A549 (cell line): Measurements from ENCODE around the gene ABCA4. TPM values are rescaled to one million over a fixed set of nuclear protein-coding genes. Genes with fewer than 3 reads are reported as not detected.

Experiments used
- ATAC-seq, 2 experiments: fragments of 200-7000 bp in 1 of 2; fragments of >200 bp in 1 of 2; cut with Nextera tagmentation in 1 of 2; cut with Tn5 transposase in 1 of 2; 3 replicates each; pipeline versions ENCODE4 v1.8.0 to v1.9.1; 2018 to 2020; ENCODE audit warnings: mild to moderate bottlenecking in 1 of 2, moderate library complexity in 1 of 2
- CTCF ChIA-PET: fragments of 300-600 bp; sonication (Branson Sonifier 250); formaldehyde crosslinking; extraction: SDS; loops from one replicate; lab custom pipeline; 2021; ENCODE audit warnings: antibody characterized with exemption, inconsistent platforms; lab: Yijun Ruan, JAX
- POLR2A ChIA-PET: fragments of 350-600 bp; formaldehyde crosslinking; extraction: SDS; loops from one replicate; lab custom pipeline; 2021; ENCODE audit warnings: antibody characterized with exemption, inconsistent platforms; lab: Yijun Ruan, JAX
- DNase-seq, 2 experiments: peaks; one replicate each; pipeline versions ENCODE4 v3.0.0 to v3.0.0-alpha.2; 2011 to 2016; ENCODE audit warnings: low read depth in 1 of 2, low spot score in 1 of 2
- FAIRE-seq: peaks from 2 replicates; lab custom pipeline; 2011; peaks lifted over from hg19 to GRCh38; lab: Jason Lieb, UNC
- H3K27ac ChIP-seq, 2 experiments: fragments of >200 bp; sonication (Bioruptor Twin); formaldehyde crosslinking; 3 replicates each; pipeline ENCODE4 v1.5.1; 2016 to 2017
- H3K4me1 ChIP-seq: fragments of >200 bp; sonication (Bioruptor Twin); formaldehyde crosslinking; 3 replicates; pipeline ENCODE4 v1.6.1; 2016
- H3K4me2 ChIP-seq: fragments of >200 bp; sonication (Bioruptor Twin); formaldehyde crosslinking; 3 replicates; pipeline ENCODE4 v1.6.1; 2016
- H3K4me3 ChIP-seq: fragments of >200 bp; sonication (Bioruptor Twin); formaldehyde crosslinking; 3 replicates; pipeline ENCODE4 v1.5.1; 2016
- H3K9me3 ChIP-seq: fragments of >200 bp; sonication (Bioruptor Twin); formaldehyde crosslinking; 3 replicates; pipeline ENCODE4 v1.6.1; 2016
- CHD2 ChIP-seq: fragments of 150-350 bp; IDR thresholded peaks from 2 replicates; pipeline ENCODE4 v1.6.1; 2014; ENCODE audit warnings: low read length; ENCODE audit not compliant: partially characterized antibody
- EP300 ChIP-seq, 2 experiments: fragments of >200 bp; sonication (Bioruptor Twin); formaldehyde crosslinking; IDR thresholded peaks; 2 replicates in 1 of 2; 3 replicates in 1 of 2; pipeline ENCODE4 v1.6.1; 2016 to 2017
- FOSL2 ChIP-seq, 2 experiments: fragments of 450-650 bp in 1 of 2; fragments of >200 bp in 1 of 2; sonication (Bioruptor Twin) in 1 of 2; formaldehyde crosslinking; IDR thresholded peaks; 2 replicates each; pipeline versions ENCODE4 v1.5.0 to v1.6.1; 2016 to 2020; ENCODE audit warnings: mild to moderate bottlenecking in 1 of 2, moderate library complexity in 1 of 2
- FOXS1 ChIP-seq: fragments of 250-450 bp; sonication (Bioruptor Pico); IDR thresholded peaks from 2 replicates; pipeline ENCODE4 v1.5.0; 2020; ENCODE audit warnings: mild to moderate bottlenecking, moderate library complexity
- HOXB13 ChIP-seq: fragments of 250-450 bp; sonication (Bioruptor Pico); IDR thresholded peaks from 2 replicates; pipeline ENCODE4 v1.5.0; 2020; ENCODE audit warnings: low read depth, mild to moderate bottlenecking, moderate library complexity
- JUN ChIP-seq, 2 experiments: fragments of >200 bp; sonication (Bioruptor Twin); formaldehyde crosslinking; IDR thresholded peaks; 2 replicates in 1 of 2; 3 replicates in 1 of 2; pipeline ENCODE4 v1.6.1; 2016 to 2017
- KDM1A ChIP-seq: fragments of 200-600 bp; sonication (generic); IDR thresholded peaks from 2 replicates; pipeline ENCODE4 v1.6.1; 2016; ENCODE audit warnings: low read depth, mild to moderate bottlenecking
- NPAS2 ChIP-seq: fragments of 250-450 bp; sonication (Bioruptor Pico); IDR thresholded peaks from 2 replicates; pipeline ENCODE4 v1.8.0; 2022; ENCODE audit warnings: mild to moderate bottlenecking, moderate library complexity, borderline replicate concordance
- PHF8 ChIP-seq: fragments of 200-600 bp; sonication (generic); IDR thresholded peaks from 2 replicates; pipeline ENCODE4 v1.6.1; 2016; ENCODE audit warnings: low read depth, mild to moderate bottlenecking, antibody characterized with exemption, moderate library complexity, borderline replicate concordance
- POLR2A ChIP-seq: IDR thresholded peaks from 2 replicates; pipeline ENCODE4 v1.6.1; 2012; ENCODE audit warnings: mild to moderate bottlenecking, low read length
- POLR2AphosphoS2 ChIP-seq: conservative IDR thresholded peaks from 2 replicates; pipeline ENCODE4 v1.6.1; 2012; ENCODE audit warnings: low read length, improper control_type of control experiment, inconsistent platforms
- RCOR1 ChIP-seq: fragments of 150-350 bp; IDR thresholded peaks from 2 replicates; pipeline ENCODE4 v1.6.1; 2014; ENCODE audit warnings: antibody characterized with exemption, low read length, low read depth
- REST ChIP-seq: fragments of 200-600 bp; sonication (generic); IDR thresholded peaks from 2 replicates; pipeline ENCODE4 v1.6.1; 2016; ENCODE audit warnings: antibody characterized with exemption, mild to moderate bottlenecking, moderate library complexity
- SMC3 ChIP-seq: fragments of >200 bp; sonication (Bioruptor Twin); formaldehyde crosslinking; IDR thresholded peaks from 3 replicates; pipeline ENCODE4 v1.6.1; 2018; ENCODE audit warnings: inconsistent platforms
- TP53 ChIP-seq: fragments of 250-450 bp; sonication (Bioruptor Pico); IDR thresholded peaks from 2 replicates; pipeline ENCODE4 v1.5.0; 2021; ENCODE audit warnings: mild to moderate bottlenecking, moderate library complexity
- ZFP36 ChIP-seq: fragments of 450-650 bp; IDR thresholded peaks from 2 replicates; pipeline ENCODE4 v1.6.1; 2014; ENCODE audit warnings: borderline replicate concordance; ENCODE audit not compliant: partially characterized antibody
- ZNF302 ChIP-seq: fragments of 250-450 bp; sonication (Bioruptor Pico); IDR thresholded peaks from 2 replicates; pipeline ENCODE4 v1.9.0; 2021; ENCODE audit warnings: inconsistent platforms, mild to moderate bottlenecking, moderate library complexity
- ZSCAN20 ChIP-seq: fragments of 250-450 bp; sonication (Bioruptor Pico); IDR thresholded peaks from 2 replicates; pipeline ENCODE4 v1.8.0; 2022; ENCODE audit warnings: mild to moderate bottlenecking, moderate library complexity
- WGBS: methylation state at CpG from one replicate; pipeline ENCODE4 v1.1.6; 2017; ENCODE audit errors: missing lambda C conversion rate; 5-methylcytosine and 5-hydroxymethylcytosine counted together
- polyA plus RNA-seq, 4 experiments: library from polyadenylated mRNA; depleted of rRNA in 3 of 4; stranded (reverse); fragments of >200 nt; fragmentation: RNase III in 1 of 4; extraction: RNeasy Plus Mini Kit Qiagen cat#74134 plus additional on column Dnase treatment in 1 of 4; gene quantifications; 2 replicates in 3 of 4; 3 replicates in 1 of 4; pipeline ENCODE4 v1.2.3, GENCODE V29; 2011 to 2017
- TF ChIP-seq, protein P1 (sequence below): fragments of >200 bp; sonication (Bioruptor Twin); formaldehyde crosslinking; IDR thresholded peaks from 3 replicates; pipeline ENCODE4 v1.6.1; 2016
- TF ChIP-seq, protein P2 (sequence below): IDR thresholded peaks from 2 replicates; pipeline ENCODE4 v1.6.1; 2012
- TF ChIP-seq, protein P3 (sequence below): IDR thresholded peaks from 2 replicates; pipeline ENCODE4 v1.6.1; 2012
- TF ChIP-seq, protein P4 (sequence below): fragments of 150-350 bp; IDR thresholded peaks from 2 replicates; pipeline ENCODE4 v1.6.1; 2014; ENCODE audit warnings: low read depth, mild to moderate bottlenecking, low read length
- TF ChIP-seq, protein P5 (sequence below): fragments of 250-450 bp; sonication (Bioruptor Pico); IDR thresholded peaks from 2 replicates; pipeline ENCODE4 v1.5.0; 2021; ENCODE audit warnings: mild to moderate bottlenecking, moderate library complexity, borderline replicate concordance

ABCA4 gene
- polyA plus RNA-seq, 2 of the 4 experiments (the other 2 are of a cell fraction): 0.05 to 0.23 TPM

- TF ChIP-seq, protein P1, sequence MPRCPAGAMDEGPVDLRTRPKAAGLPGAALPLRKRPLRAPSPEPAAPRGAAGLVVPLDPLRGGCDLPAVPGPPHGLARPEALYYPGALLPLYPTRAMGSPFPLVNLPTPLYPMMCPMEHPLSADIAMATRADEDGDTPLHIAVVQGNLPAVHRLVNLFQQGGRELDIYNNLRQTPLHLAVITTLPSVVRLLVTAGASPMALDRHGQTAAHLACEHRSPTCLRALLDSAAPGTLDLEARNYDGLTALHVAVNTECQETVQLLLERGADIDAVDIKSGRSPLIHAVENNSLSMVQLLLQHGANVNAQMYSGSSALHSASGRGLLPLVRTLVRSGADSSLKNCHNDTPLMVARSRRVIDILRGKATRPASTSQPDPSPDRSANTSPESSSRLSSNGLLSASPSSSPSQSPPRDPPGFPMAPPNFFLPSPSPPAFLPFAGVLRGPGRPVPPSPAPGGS: no peak
- TF ChIP-seq, protein P2, sequence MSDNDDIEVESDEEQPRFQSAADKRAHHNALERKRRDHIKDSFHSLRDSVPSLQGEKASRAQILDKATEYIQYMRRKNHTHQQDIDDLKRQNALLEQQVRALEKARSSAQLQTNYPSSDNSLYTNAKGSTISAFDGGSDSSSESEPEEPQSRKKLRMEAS: no peak
- TF ChIP-seq CHD2: no peak
- no peak for TF ChIP-seq ZNF302 (CRISPR knock-in tag)
- no peak for TF ChIP-seq TP53 (CRISPR knock-in tag)
- TF ChIP-seq, all 56 proteins: peak for 0
These were observed 25.8 kb downstream of the ABCA4 start (continued) for GRCh38 chr1:94095112-94095637.

DNA sequence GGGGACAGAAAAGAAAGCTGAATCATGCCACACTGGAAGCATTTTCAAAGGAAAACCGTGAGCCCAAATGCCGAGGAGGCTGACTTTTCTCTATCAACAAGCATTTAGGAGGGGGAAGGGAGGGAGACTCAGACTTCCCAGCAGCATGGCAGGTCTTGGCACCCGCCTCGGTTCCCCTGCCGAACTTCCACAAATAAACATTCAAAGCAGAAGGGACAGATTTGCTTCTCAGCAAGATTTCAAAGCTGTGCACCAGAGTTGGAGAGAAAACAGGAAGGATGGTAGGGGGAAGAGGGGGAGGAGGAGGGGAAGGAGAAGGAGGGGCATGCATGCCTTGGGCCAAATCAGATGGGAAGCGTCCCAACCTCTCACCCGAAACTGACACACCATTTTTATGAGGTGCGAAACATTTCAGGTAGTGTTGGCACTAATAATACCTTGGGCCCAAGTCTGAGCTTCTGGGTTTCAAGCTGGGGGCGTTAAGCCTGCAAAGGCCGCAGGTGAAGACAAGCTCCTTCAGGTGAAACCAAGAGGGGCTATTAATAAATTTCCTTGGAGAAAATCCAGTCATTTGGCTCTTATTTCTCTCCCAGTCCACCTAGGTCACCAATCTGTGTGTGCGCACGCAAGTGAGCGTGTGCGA is 26.4 kb downstream of the ABCA4 start:
- POLR2A ChIA-PET: no interaction called here
- no peak overlapping the region for H3K4me2 ChIP-seq
- CTCF ChIA-PET: interaction anchor here (0.9 to 1.6 kb wide), 3 partner anchors 10 to 49 kb away, joined by 3 to 4 read pairs (median 3); no protein-coding TSS in a partner anchor
- FAIRE-seq (no peak), DNase-seq (no peak)
- H3K9me3 ChIP-seq: no peaks in the 10 kb centered on the region
- no peak overlapping the region for H3K4me3 ChIP-seq
- 84% methylated on average over 14 of the region's 14 CpGs for WGBS
- peaks cover 5% of the 10 kb centered on the region; the same call in 1 of the 3 replicates for H3K4me1 ChIP-seq
- TF ChIP-seq SMC3 (no peak), POLR2A (no peak), ZFP36 (no peak), FOXS1 (CRISPR knock-in tag) (no peak), NPAS2 (no peak), POLR2AphosphoS2 (no peak)
- TF ChIP-seq, protein P3, sequence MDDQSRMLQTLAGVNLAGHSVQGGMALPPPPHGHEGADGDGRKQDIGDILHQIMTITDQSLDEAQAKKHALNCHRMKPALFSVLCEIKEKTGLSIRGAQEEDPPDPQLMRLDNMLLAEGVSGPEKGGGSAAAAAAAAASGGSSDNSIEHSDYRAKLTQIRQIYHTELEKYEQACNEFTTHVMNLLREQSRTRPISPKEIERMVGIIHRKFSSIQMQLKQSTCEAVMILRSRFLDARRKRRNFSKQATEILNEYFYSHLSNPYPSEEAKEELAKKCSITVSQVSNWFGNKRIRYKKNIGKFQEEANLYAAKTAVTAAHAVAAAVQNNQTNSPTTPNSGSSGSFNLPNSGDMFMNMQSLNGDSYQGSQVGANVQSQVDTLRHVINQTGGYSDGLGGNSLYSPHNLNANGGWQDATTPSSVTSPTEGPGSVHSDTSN: no peak
- TF ChIP-seq, protein P4, sequence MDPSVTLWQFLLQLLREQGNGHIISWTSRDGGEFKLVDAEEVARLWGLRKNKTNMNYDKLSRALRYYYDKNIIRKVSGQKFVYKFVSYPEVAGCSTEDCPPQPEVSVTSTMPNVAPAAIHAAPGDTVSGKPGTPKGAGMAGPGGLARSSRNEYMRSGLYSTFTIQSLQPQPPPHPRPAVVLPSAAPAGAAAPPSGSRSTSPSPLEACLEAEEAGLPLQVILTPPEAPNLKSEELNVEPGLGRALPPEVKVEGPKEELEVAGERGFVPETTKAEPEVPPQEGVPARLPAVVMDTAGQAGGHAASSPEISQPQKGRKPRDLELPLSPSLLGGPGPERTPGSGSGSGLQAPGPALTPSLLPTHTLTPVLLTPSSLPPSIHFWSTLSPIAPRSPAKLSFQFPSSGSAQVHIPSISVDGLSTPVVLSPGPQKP: no peak
- TF ChIP-seq, all 56 proteins: peak for 0
- no peak overlapping the region for H3K27ac ChIP-seq
- ATAC-seq: no peak

GRCh38 chr1:94093996-94094395 is 27.0 kb downstream of the ABCA4 start:
- Histone ChIP-seq H3K9me3 (no peaks in the 10 kb centered on the region), H3K4me2 (no peak overlapping the region), H3K4me3 (no peak overlapping the region), H3K27ac (no peak overlapping the region), H3K4me1 (peaks cover 5% of the 10 kb centered on the region; the same call in 1 of the 3 replicates)
- WGBS: 86% methylated on average over 3 of the region's 6 CpGs
- DNase-seq (no peak), FAIRE-seq (no peak), ATAC-seq (no peak)
- CTCF ChIA-PET: interaction anchor here (1.6 kb wide), 1 partner anchor 10 kb away, joined by 3 read pairs; no protein-coding TSS in a partner anchor
- TF ChIP-seq KDM1A: no peak
- TF ChIP-seq ZSCAN20: no peak
- TF ChIP-seq RCOR1: no peak
- TF ChIP-seq REST: no peak
- TF ChIP-seq NPAS2: no peak
- TF ChIP-seq HOXB13 (CRISPR knock-in tag): no peak
- TF ChIP-seq PHF8: no peak
- TF ChIP-seq JUN (IDR thresholded peaks at IDR 0.05): no peak
- TF ChIP-seq, protein P2: no peak
- no peak for TF ChIP-seq TP53 (CRISPR knock-in tag)
- no peak for TF ChIP-seq ZFP36
- TF ChIP-seq, protein P5, sequence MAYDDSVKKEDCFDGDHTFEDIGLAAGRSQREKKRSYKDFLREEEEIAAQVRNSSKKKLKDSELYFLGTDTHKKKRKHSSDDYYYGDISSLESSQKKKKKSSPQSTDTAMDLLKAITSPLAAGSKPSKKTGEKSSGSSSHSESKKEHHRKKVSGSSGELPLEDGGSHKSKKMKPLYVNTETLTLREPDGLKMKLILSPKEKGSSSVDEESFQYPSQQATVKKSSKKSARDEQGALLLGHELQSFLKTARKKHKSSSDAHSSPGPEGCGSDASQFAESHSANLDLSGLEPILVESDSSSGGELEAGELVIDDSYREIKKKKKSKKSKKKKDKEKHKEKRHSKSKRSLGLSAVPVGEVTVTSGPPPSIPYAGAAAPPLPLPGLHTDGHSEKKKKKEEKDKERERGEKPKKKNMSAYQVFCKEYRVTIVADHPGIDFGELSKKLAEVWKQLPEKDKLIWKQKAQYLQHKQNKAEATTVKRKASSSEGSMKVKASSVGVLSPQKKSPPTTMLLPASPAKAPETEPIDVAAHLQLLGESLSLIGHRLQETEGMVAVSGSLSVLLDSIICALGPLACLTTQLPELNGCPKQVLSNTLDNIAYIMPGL (CRISPR knock-in tag): no peak
- no peak for TF ChIP-seq POLR2AphosphoS2
- no peak for TF ChIP-seq FOSL2 (IDR thresholded peaks at IDR 0.05)
- no peak for TF ChIP-seq FOSL2 (CRISPR knock-in tag; IDR thresholded peaks at IDR 0.05)
- TF ChIP-seq EP300 (IDR thresholded peaks at IDR 0.05): no peak
- POLR2A ChIA-PET: no interaction called here
